Myocyte (in vitro differentiated cells): ENCODE data around the gene RASA3. TPM values are rescaled to one million over a fixed set of nuclear protein-coding genes. Genes with fewer than 3 reads are reported as not detected.
"Not testable (repeated sequence)": the region's sequence is repeated elsewhere in the genome, so short reads cannot be mapped to it uniquely, and the experiment has no call there.

Source experiments
- DNase-seq: peaks from one replicate; pipeline ENCODE4 v3.0.0-alpha.2; 2012; ENCODE audit warnings: low read depth
- total RNA-seq: library from RNA; depleted of rRNA; stranded (reverse); fragments of >200 nt; gene quantifications from 2 replicates; pipeline ENCODE4 v1.2.3, GENCODE V29; 2014

The RASA3 gene
- total RNA-seq, 1 donor from 2014 or later = 36.0 TPM

- DNase-seq = no peak
Measured at GRCh38 chr13:114143806-114144605, 11.6 kb upstream of the RASA3 start.

GRCh38 chr13:114142640-114143490 is 10.4 kb upstream of the RASA3 start:
- DNase-seq = no peak

DNA sequence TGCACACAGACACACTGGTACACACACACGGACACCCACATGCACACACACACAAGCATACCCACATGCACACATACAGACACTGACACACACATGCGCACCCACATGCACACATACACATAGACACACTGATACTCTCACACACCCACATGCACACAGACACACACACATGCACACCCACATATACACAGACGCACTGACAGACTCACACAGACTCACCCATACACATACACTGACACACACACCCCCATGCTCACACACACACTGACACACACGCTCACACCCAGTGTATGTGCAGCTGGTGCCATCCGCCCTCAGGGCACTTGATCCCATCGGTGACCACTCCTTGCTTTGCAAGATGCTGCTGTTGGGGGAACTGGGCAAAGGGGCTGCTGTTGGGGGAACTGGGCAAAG is 9.7 kb upstream of the RASA3 start:
- DNase-seq = no peak

GRCh38 chr13:114141261-114141996 is 9.0 kb upstream of the RASA3 start:
- no peak for DNase-seq

GRCh38 chr13:114140906-114141250 is 8.5 kb upstream of the RASA3 start:
- no peak for DNase-seq

GRCh38 chr13:114140131-114140905 is 7.9 kb upstream of the RASA3 start:
- DNase-seq = no peak

GRCh38 chr13:114136576-114136975 is 4.2 kb upstream of the RASA3 start:
- DNase-seq = no peak

DNA sequence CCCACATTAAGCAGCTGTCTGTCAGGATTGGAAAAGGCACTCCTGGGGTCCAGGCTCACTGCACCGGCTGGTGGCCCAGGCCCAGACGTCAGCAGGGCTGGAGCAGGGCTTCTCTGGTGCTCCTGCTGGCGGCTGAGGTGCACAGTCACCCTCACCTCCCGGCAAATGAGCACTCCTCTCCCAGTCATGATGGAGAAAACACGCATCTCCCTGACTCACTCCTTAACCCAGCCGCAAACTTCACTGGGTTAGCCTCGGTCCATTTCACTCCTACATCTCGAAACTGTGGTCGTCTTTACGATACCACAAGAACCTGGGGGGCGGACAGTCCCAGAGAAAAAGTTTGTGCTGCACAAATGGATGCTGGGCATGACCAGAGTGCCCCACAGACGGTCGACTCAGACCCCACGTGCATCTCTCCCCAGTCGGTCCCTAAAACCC is 3.3 kb upstream of the RASA3 start:
- no peak for DNase-seq

GRCh38 chr13:114134944-114135610 is 2.7 kb upstream of the RASA3 start:
- no peak for DNase-seq

- DNase-seq = no peak
Measured at GRCh38 chr13:114134111-114134943, 1.9 kb upstream of the RASA3 start.

DNA sequence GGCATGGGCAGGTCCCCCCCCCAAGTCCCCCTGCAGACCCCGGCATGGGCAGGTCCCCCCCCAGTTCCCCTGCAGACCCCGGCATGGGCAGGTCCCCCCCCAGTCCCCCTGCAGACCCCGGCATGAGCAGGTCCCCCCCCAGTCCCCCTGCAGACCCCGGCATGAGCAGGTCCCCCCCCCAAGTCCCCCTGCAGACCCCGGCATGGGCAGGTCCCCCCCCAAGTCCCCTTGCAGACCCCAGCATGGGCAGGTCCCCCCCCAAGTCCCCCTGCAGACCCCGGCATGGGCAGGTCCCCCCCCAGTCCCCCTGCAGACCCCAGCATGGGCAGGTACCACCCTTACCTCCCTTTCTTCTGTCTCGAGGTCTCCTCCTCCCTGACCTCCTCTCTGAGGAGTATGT is 1.1 kb upstream of the RASA3 start:
- DNase-seq = not testable (repeated sequence)

DNA sequence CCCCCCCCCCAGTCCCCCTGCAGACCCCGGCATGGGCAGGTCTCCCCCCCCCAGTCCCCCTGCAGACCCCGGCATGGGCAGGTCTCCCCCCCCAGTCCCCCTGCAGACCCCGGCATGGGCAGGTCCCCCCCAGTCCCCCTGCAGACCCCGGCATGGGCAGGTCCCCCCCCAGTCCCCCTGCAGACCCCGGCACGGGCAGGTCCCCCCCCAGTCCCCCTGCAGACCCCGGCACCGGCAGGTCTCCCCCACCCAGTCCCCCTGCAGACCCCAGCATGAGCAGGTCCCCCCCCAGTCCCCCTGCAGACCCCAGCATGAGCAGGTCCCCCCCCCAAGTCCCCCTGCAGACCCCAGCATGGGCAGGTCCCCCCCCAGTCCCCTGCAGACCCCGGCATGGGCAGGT is 703 bp upstream of the RASA3 start:
- not testable (repeated sequence) for DNase-seq

GRCh38 chr13:114131583-114132418 is 622 bp downstream of the RASA3 start:
- peak; percentile 46 for DNase-seq

DNA sequence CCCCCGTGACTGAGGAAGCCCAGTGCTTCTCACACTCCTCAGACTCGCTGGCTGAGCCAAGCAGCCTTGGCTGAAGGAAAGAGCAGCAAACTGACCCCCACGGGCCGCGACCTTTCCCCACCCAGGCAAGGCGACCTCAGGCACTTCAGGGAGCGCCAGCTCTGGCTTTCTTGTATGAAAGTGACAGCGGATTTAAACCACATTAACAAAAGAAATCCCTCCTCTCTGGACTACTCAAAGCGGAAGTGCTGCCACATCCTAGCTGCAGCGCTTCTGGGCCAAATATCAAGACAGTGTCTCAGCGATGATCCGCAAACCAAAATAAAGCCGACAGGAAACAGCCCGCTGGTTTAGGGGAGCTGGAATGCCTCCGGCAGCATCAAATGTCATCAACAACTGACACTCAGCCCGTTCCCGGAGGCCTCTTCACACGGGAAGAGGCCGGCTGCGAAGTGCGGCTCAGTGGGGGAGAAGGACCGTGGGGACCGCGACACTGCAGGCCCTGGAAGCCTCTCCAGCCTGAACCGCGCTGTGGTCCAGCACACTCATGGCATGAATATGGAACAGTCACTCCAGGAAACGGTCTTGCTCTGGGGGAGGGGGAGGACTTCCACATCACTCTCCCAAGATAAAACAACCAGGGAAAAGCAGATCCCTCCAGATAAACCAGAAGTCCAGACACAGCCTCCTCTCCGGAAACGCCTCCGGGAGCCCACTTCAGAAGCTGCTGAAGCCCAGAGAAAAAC is 1.4 kb downstream of the RASA3 start:
- DNase-seq = peak; percentile 98

- no peak for DNase-seq
Measured at GRCh38 chr13:114130131-114130836, 2.1 kb downstream of the RASA3 start.

DNA sequence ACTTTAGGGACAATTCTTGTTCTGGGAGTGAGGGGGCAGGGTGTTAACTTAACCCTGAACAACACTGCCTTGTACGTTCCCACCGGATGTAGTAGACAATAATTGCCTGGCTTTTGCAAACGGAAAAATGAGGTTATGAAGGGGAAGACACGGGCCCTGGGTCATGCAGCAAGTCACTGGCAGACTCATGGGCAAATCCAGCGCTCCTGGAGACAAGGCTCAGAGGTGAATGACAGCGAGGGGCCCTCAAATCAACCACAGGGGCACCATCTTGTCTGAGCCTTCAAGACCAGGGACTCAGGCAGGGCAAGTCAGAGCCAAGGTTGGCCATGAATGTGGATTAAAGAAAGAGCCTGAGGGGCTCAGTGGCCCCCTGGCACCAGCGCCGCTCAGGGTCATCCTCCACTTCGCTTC is 2.8 kb downstream of the RASA3 start:
- DNase-seq = no peak
